ENCODE measurements around the gene DOCK3.
"Not testable (repeated sequence)": the region's sequence is repeated elsewhere in the genome, so short reads cannot be mapped to it uniquely, and the experiment has no call there.

DOCK3 gene

GRCh38 chr3:51387281-51387680, 712.6 kb downstream of the DOCK3 start:
- not testable (repeated sequence) for DNase-seq (ENCODE audit: low read depth in 2 of 2)

- DNase-seq (ENCODE audit: low read depth in 2 of 2), result no peak
Measured at GRCh38 chr3:51388286-51389029, 713.7 kb downstream of the DOCK3 start.

GRCh38 chr3:51389423-51390183, 714.9 kb downstream of the DOCK3 start:
- peak in 1 of 2 donors; percentile 34 for DNase-seq (ENCODE audit: low read depth in 2 of 2)

GRCh38 chr3:51390246-51391074, 715.7 kb downstream of the DOCK3 start:
- DNase-seq (ENCODE audit: low read depth in 2 of 2), result no peak

GRCh38 chr3:51391075-51391565, 716.4 kb downstream of the DOCK3 start, which contains the start of gene RBM15B:
RBM15B (plus strand) TSS chr3:51391285; CDS start chr3:51391400, 115 bp downstream.
- peak; percentile 94 to 95 for DNase-seq (ENCODE audit: low read depth in 2 of 2)

- no peak for DNase-seq (ENCODE audit: low read depth in 2 of 2)
Measured at GRCh38 chr3:51391566-51392354, 717.0 kb downstream of the DOCK3 start.

GRCh38 chr3:51392355-51393133, 717.8 kb downstream of the DOCK3 start:
- DNase-seq (ENCODE audit: low read depth in 2 of 2), result no peak

GRCh38 chr3:51393134-51393495, 718.4 kb downstream of the DOCK3 start:
- no peak for DNase-seq (ENCODE audit: low read depth in 2 of 2)

- no peak for DNase-seq (ENCODE audit: low read depth in 2 of 2)
Measured at GRCh38 chr3:51393564-51393963, 718.8 kb downstream of the DOCK3 start.

GRCh38 chr3:51394541-51394940, 719.8 kb downstream of the DOCK3 start:
- DNase-seq (ENCODE audit: low read depth in 2 of 2), result no peak

- no peak for DNase-seq (ENCODE audit: low read depth in 2 of 2)
Measured at GRCh38 chr3:51395493-51396213, 720.9 kb downstream of the DOCK3 start.

GRCh38 chr3:51396401-51396800, 721.7 kb downstream of the DOCK3 start:
- DNase-seq (ENCODE audit: low read depth in 2 of 2), result no peak

- DNase-seq (ENCODE audit: low read depth in 2 of 2), result no peak
Measured at GRCh38 chr3:51397392-51397791, 722.7 kb downstream of the DOCK3 start.

GRCh38 chr3:51398595-51399310, 724.0 kb downstream of the DOCK3 start:
- DNase-seq (ENCODE audit: low read depth in 2 of 2), result no peak

GRCh38 chr3:51400166-51400565, 725.4 kb downstream of the DOCK3 start:
- no peak for DNase-seq (ENCODE audit: low read depth in 2 of 2)

GRCh38 chr3:51401735-51402134, 727.0 kb downstream of the DOCK3 start:
- DNase-seq (ENCODE audit: low read depth in 2 of 2), result no peak

- no peak for DNase-seq (ENCODE audit: low read depth in 2 of 2)
Measured at GRCh38 chr3:51403675-51404074, 728.9 kb downstream of the DOCK3 start.

- no peak for DNase-seq (ENCODE audit: low read depth in 2 of 2)
Measured at GRCh38 chr3:51408021-51408420, 733.3 kb downstream of the DOCK3 start.

- DNase-seq (ENCODE audit: low read depth in 2 of 2), result no peak
Measured at GRCh38 chr3:51408813-51409212, 734.1 kb downstream of the DOCK3 start.
